ENCODE measurements around the gene TNFRSF1B. TPM values are rescaled to one million over a fixed set of nuclear protein-coding genes. Genes with fewer than 3 reads are reported as not detected.

The TNFRSF1B gene
- total and polyA plus RNA-seq, 2 experiments from 2014 or later = 0.91 to 4.1 TPM

DNA sequence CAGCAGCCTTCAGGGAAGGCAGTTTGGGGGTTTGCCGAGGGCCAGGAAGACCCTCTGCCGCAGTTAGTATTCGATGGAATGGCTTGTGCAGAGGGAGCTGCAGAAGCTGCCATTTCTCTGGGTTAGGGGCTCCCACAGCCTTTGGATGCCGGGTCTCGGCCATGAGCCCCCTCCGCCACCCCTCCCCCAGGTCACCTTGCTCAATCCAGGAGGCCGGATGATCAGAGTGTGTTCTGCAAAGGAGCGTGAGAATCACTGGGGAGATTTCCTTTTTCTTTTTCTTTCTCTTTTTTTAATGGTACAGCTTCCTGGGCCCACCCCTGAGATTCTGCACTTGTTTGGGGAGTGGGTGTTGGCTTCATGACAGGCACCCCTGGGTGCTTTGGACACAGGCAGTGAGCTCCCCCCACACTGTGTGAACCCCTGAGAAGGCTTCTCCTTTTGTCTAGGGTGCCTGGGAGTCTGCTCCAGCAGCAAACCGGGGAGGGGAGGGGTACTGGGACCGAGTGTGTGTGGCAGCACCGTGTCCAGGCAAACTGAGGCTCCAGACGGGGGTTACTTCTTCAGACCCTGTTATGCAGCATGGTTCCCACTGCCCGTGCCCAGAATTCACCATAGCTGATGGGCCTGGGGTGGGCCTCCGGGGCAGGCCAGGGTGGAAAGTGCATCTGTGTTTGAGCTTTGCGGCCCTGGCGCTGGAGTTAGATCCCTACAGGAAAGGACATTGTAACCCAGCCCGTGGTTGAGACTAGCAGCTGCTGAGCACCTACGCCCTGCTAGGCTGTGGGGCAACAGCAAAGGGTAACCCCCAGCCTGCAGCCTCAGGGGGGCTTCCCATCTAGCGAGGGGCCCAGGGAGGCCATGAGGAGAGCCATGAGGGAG, 18.5 kb downstream of the TNFRSF1B start:
- no peak overlapping the region for H2AFZ ChIP-seq
- no peak overlapping the region for H3K4me2 ChIP-seq
- H3F3A ChIP-seq (replicated peaks; ENCODE audit: low read depth) = no peaks in the 10 kb centered on the region
- no peaks in the 10 kb centered on the region for H3K9me2 ChIP-seq (ENCODE audit: insufficient read depth)
- peaks cover 15% of the 10 kb centered on the region for H3K9me3 Mint-ChIP-seq
- peaks cover 21% of the 10 kb centered on the region for H3K4me1 Mint-ChIP-seq
- H3K27me3 Mint-ChIP-seq (ENCODE audit: insufficient read depth, low read depth, poor library complexity) = peaks cover 12% of the 10 kb centered on the region
- DNase-seq (ENCODE audit: low spot score) = no peak
- no peaks in the 10 kb centered on the region for H3K27me3 ChIP-seq (ENCODE audit: insufficient read depth)
- H3K4me3 Mint-ChIP-seq = no peak overlapping the region
- H3K4me3 ChIP-seq = no peak overlapping the region
- peaks cover 7% of the 10 kb centered on the region; the same call in 1 of the 2 replicates for H3K4me1 ChIP-seq (ENCODE audit: insufficient read depth)
- TF ChIP-seq CTCF (conservative IDR thresholded peaks at IDR 0.05; ENCODE audit: low read depth in 2 of 2) (no peak), EZH2 (IDR thresholded peaks at IDR 0.05; ENCODE audit: low read depth, unreplicated experiment) (no peak), REST (IDR thresholded peaks at IDR 0.05; ENCODE audit: unreplicated experiment) (no peak), NANOG (IDR thresholded peaks at IDR 0.05; ENCODE audit: borderline replicate concordance) (no peak), POLR2AphosphoS5 (IDR thresholded peaks at IDR 0.05; ENCODE audit: low read depth) (no peak), EZH2phosphoT487 (IDR thresholded peaks at IDR 0.05; ENCODE audit: unreplicated experiment) (no peak)
- TF ChIP-seq, protein P1, sequence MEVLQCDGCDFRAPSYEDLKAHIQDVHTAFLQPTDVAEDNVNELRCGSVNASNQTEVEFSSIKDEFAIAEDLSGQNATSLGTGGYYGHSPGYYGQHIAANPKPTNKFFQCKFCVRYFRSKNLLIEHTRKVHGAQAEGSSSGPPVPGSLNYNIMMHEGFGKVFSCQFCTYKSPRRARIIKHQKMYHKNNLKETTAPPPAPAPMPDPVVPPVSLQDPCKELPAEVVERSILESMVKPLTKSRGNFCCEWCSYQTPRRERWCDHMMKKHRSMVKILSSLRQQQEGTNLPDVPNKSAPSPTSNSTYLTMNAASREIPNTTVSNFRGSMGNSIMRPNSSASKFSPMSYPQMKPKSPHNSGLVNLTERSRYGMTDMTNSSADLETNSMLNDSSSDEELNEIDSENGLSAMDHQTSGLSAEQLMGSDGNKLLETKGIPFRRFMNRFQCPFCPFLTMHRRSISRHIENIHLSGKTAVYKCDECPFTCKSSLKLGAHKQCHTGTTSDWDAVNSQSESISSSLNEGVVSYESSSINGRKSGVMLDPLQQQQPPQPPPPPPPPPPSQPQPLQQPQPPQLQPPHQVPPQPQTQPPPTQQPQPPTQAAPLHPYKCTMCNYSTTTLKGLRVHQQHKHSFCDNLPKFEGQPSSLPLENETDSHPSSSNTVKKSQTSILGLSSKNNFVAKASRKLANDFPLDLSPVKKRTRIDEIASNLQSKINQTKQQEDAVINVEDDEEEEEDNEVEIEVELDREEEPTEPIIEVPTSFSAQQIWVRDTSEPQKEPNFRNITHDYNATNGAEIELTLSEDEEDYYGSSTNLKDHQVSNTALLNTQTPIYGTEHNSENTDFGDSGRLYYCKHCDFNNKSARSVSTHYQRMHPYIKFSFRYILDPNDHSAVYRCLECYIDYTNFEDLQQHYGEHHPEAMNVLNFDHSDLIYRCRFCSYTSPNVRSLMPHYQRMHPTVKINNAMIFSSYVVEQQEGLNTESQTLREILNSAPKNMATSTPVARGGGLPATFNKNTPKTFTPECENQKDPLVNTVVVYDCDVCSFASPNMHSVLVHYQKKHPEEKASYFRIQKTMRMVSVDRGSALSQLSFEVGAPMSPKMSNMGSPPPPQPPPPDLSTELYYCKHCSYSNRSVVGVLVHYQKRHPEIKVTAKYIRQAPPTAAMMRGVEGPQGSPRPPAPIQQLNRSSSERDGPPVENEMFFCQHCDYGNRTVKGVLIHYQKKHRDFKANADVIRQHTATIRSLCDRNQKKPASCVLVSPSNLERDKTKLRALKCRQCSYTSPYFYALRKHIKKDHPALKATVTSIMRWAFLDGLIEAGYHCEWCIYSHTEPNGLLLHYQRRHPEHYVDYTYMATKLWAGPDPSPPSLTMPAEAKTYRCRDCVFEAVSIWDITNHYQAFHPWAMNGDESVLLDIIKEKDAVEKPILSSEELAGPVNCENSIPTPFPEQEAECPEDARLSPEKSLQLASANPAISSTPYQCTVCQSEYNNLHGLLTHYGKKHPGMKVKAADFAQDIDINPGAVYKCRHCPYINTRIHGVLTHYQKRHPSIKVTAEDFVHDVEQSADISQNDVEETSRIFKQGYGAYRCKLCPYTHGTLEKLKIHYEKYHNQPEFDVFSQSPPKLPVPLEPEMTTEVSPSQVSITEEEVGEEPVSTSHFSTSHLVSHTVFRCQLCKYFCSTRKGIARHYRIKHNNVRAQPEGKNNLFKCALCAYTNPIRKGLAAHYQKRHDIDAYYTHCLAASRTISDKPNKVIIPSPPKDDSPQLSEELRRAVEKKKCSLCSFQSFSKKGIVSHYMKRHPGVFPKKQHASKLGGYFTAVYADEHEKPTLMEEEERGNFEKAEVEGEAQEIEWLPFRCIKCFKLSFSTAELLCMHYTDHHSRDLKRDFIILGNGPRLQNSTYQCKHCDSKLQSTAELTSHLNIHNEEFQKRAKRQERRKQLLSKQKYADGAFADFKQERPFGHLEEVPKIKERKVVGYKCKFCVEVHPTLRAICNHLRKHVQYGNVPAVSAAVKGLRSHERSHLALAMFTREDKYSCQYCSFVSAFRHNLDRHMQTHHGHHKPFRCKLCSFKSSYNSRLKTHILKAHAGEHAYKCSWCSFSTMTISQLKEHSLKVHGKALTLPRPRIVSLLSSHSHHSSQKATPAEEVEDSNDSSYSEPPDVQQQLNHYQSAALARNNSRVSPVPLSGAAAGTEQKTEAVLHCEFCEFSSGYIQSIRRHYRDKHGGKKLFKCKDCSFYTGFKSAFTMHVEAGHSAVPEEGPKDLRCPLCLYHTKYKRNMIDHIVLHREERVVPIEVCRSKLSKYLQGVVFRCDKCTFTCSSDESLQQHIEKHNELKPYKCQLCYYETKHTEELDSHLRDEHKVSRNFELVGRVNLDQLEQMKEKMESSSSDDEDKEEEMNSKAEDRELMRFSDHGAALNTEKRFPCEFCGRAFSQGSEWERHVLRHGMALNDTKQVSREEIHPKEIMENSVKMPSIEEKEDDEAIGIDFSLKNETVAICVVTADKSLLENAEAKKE (CRISPR knock-in tag; IDR thresholded peaks at IDR 0.05) = no peak
- TF ChIP-seq, protein P2, sequence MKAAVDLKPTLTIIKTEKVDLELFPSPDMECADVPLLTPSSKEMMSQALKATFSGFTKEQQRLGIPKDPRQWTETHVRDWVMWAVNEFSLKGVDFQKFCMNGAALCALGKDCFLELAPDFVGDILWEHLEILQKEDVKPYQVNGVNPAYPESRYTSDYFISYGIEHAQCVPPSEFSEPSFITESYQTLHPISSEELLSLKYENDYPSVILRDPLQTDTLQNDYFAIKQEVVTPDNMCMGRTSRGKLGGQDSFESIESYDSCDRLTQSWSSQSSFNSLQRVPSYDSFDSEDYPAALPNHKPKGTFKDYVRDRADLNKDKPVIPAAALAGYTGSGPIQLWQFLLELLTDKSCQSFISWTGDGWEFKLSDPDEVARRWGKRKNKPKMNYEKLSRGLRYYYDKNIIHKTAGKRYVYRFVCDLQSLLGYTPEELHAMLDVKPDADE (IDR thresholded peaks at IDR 0.05) = no peak
- no peak overlapping the region for H3K27ac Mint-ChIP-seq
- H3K27ac ChIP-seq (ENCODE audit: low read depth) = no peak overlapping the region
- H3K36me3 Mint-ChIP-seq (ENCODE audit: low read depth) = peaks cover 11% of the 10 kb centered on the region
- no peaks in the 10 kb centered on the region for H4K20me1 ChIP-seq (replicated peaks; ENCODE audit: insufficient read depth)
- no peak for ATAC-seq
- no peaks in the 10 kb centered on the region for H3K36me3 ChIP-seq (ENCODE audit: insufficient read depth)
- no peaks in the 10 kb centered on the region for H3K79me2 ChIP-seq (replicated peaks; ENCODE audit: insufficient read depth)

Data from GM23338 (cell line).